GM19372 (cell line): Measurements from ENCODE around the gene BAK1.
"Not testable (repeated sequence)": the region's sequence is repeated elsewhere in the genome, so short reads cannot be mapped to it uniquely, and the experiment has no call there.

Source experiments
- ATAC-seq: cut with Tn5 transposase; IDR thresholded peaks from one replicate; pipeline ENCODE4 v1.9.1; 2021; ENCODE audit warnings: mild to moderate bottlenecking, low read depth, moderate library complexity; ENCODE audit not compliant: unreplicated experiment

The BAK1 gene

GRCh38 chr6:33566182-33567084 lies 13.6 kb downstream of the BAK1 start:
- ATAC-seq, result no peak

GRCh38 chr6:33558801-33559200 lies 21.3 kb downstream of the BAK1 start:
- no peak for ATAC-seq

- no peak for ATAC-seq
These were observed 22.7 kb downstream of the BAK1 start for GRCh38 chr6:33557376-33557775.

GRCh38 chr6:33552883-33553282 lies 27.2 kb downstream of the BAK1 start:
- not testable (repeated sequence) for ATAC-seq

GRCh38 chr6:33552252-33552651 lies 27.8 kb downstream of the BAK1 start:
- ATAC-seq, result no peak

- no peak for ATAC-seq
These were observed 28.5 kb downstream of the BAK1 start for GRCh38 chr6:33551538-33551937.

- ATAC-seq, result no peak
These were observed 30.2 kb downstream of the BAK1 start for GRCh38 chr6:33549896-33550295.

- ATAC-seq, result no peak
These were observed 30.9 kb downstream of the BAK1 start for GRCh38 chr6:33549196-33549595.

- no peak for ATAC-seq
These were observed 32.6 kb downstream of the BAK1 start for GRCh38 chr6:33547499-33547898.

- ATAC-seq, result no peak
These were observed 33.3 kb downstream of the BAK1 start for GRCh38 chr6:33546766-33547165.

- not testable (repeated sequence) for ATAC-seq
These were observed 34.8 kb downstream of the BAK1 start for GRCh38 chr6:33545292-33545691.

- ATAC-seq, result no peak
These were observed 37.0 kb downstream of the BAK1 start for GRCh38 chr6:33543116-33543515.

GRCh38 chr6:33540768-33541167 lies 39.3 kb downstream of the BAK1 start:
- no peak for ATAC-seq

GRCh38 chr6:33534702-33535101 lies 45.4 kb downstream of the BAK1 start:
- ATAC-seq, result no peak

GRCh38 chr6:33533163-33533869 lies 46.8 kb downstream of the BAK1 start:
- not testable (repeated sequence) for ATAC-seq

- not testable (repeated sequence) for ATAC-seq
These were observed 47.6 kb downstream of the BAK1 start for GRCh38 chr6:33532431-33532830.

- ATAC-seq, result not testable (repeated sequence)
These were observed 49.5 kb downstream of the BAK1 start for GRCh38 chr6:33530617-33531016.
